ENCODE results near the gene MYO9A.

- no peak for TF ChIP-seq POLR2A (IDR thresholded peaks at IDR 0.05; ENCODE audit: extremely low read depth, insufficient read length)
- no peak for TF ChIP-seq CTCF (IDR thresholded peaks at IDR 0.05; ENCODE audit: low read depth, low read length)
Measured at GRCh38 chr15:72162569-72162968, 44.6 kb upstream of the MYO9A start.
